ENCODE data around the gene KIZ. TPM values are rescaled to one million over a fixed set of nuclear protein-coding genes. Genes with fewer than 3 reads are reported as not detected.

KIZ gene
- total RNA-seq, 1 donor from 2014 or later: 15.0 TPM

- Mint-ChIP-seq H3K9me3 (ENCODE audit: unreplicated experiment) (no peaks in the 10 kb centered on the region), H3K27me3 (ENCODE audit: unreplicated experiment) (no peaks in the 10 kb centered on the region), H3K4me1 (ENCODE audit: unreplicated experiment) (peaks cover 4% of the 10 kb centered on the region), H3K4me3 (ENCODE audit: unreplicated experiment) (no peak overlapping the region), H3K27ac (ENCODE audit: unreplicated experiment) (no peak overlapping the region), H3K36me3 (ENCODE audit: low read depth, unreplicated experiment) (no peaks in the 10 kb centered on the region)
- DNase-seq (ENCODE audit: low spot score): no peak
- no peak for TF ChIP-seq CTCF (IDR thresholded peaks at IDR 0.05; ENCODE audit: unreplicated experiment)
These were observed 9.1 kb downstream of the KIZ start for GRCh38 chr20:21134883-21135493.

- Mint-ChIP-seq H3K4me1 (ENCODE audit: unreplicated experiment) (peaks cover 4% of the 10 kb centered on the region), H3K4me3 (ENCODE audit: unreplicated experiment) (no peak overlapping the region), H3K36me3 (ENCODE audit: low read depth, unreplicated experiment) (no peaks in the 10 kb centered on the region), H3K27me3 (ENCODE audit: unreplicated experiment) (no peaks in the 10 kb centered on the region), H3K27ac (ENCODE audit: unreplicated experiment) (no peak overlapping the region), H3K9me3 (ENCODE audit: unreplicated experiment) (no peaks in the 10 kb centered on the region)
- no peak for DNase-seq (ENCODE audit: low spot score)
- TF ChIP-seq CTCF (IDR thresholded peaks at IDR 0.05; ENCODE audit: unreplicated experiment): no peak
These were observed 10.3 kb downstream of the KIZ start for GRCh38 chr20:21136015-21136732.

- H3K36me3 Mint-ChIP-seq (ENCODE audit: low read depth, unreplicated experiment): no peaks in the 10 kb centered on the region
- H3K9me3 Mint-ChIP-seq (ENCODE audit: unreplicated experiment): no peaks in the 10 kb centered on the region
- H3K4me1 Mint-ChIP-seq (ENCODE audit: unreplicated experiment): peaks cover 4% of the 10 kb centered on the region
- H3K4me3 Mint-ChIP-seq (ENCODE audit: unreplicated experiment): no peak overlapping the region
- TF ChIP-seq CTCF (IDR thresholded peaks at IDR 0.05; ENCODE audit: unreplicated experiment): no peak
- DNase-seq (ENCODE audit: low spot score): no peak
- no peaks in the 10 kb centered on the region for H3K27me3 Mint-ChIP-seq (ENCODE audit: unreplicated experiment)
- no peak overlapping the region for H3K27ac Mint-ChIP-seq (ENCODE audit: unreplicated experiment)
These were observed 11.2 kb downstream of the KIZ start for GRCh38 chr20:21137078-21137477.

- Mint-ChIP-seq H3K4me1 (ENCODE audit: unreplicated experiment) (no peaks in the 10 kb centered on the region), H3K36me3 (ENCODE audit: low read depth, unreplicated experiment) (no peaks in the 10 kb centered on the region), H3K9me3 (ENCODE audit: unreplicated experiment) (no peaks in the 10 kb centered on the region), H3K27me3 (ENCODE audit: unreplicated experiment) (no peaks in the 10 kb centered on the region), H3K4me3 (ENCODE audit: unreplicated experiment) (no peak overlapping the region), H3K27ac (ENCODE audit: unreplicated experiment) (no peak overlapping the region)
- no peak for DNase-seq (ENCODE audit: low spot score)
- TF ChIP-seq CTCF (IDR thresholded peaks at IDR 0.05; ENCODE audit: unreplicated experiment): no peak
These were observed 14.1 kb downstream of the KIZ start for GRCh38 chr20:21139881-21140566.

- H3K9me3 Mint-ChIP-seq (ENCODE audit: unreplicated experiment): no peaks in the 10 kb centered on the region
- no peak for TF ChIP-seq CTCF (IDR thresholded peaks at IDR 0.05; ENCODE audit: unreplicated experiment)
- no peak for DNase-seq (ENCODE audit: low spot score)
- no peak overlapping the region for H3K27ac Mint-ChIP-seq (ENCODE audit: unreplicated experiment)
- no peaks in the 10 kb centered on the region for H3K27me3 Mint-ChIP-seq (ENCODE audit: unreplicated experiment)
- no peaks in the 10 kb centered on the region for H3K36me3 Mint-ChIP-seq (ENCODE audit: low read depth, unreplicated experiment)
- no peaks in the 10 kb centered on the region for H3K4me1 Mint-ChIP-seq (ENCODE audit: unreplicated experiment)
- H3K4me3 Mint-ChIP-seq (ENCODE audit: unreplicated experiment): no peak overlapping the region
These were observed 15.9 kb downstream of the KIZ start for GRCh38 chr20:21141825-21142224.
